Duodenal mucosa (tissue), 2 donors: Measurements from ENCODE around the gene TTC13.

ENCODE experiments used
- H3K27ac ChIP-seq: one replicate; pipeline ENCODE4 v1.7.0; 2013; ENCODE audit warnings: low read depth, low read length
- H3K27me3 ChIP-seq, 2 donors: one replicate each; pipeline ENCODE4 v1.7.0; 2013; ENCODE audit warnings: low read length in 2 of 2, control low read depth in 1 of 2; ENCODE audit not compliant: insufficient read depth in 2 of 2, control insufficient read depth in 1 of 2
- H3K36me3 ChIP-seq, 2 donors: one replicate each; pipeline ENCODE4 v1.7.0; 2013; ENCODE audit warnings: low read length in 2 of 2, control low read depth in 1 of 2; ENCODE audit not compliant: insufficient read depth in 2 of 2, control insufficient read depth in 1 of 2
- H3K4me1 ChIP-seq, 2 donors: one replicate each; pipeline ENCODE4 v1.7.0; 2013; ENCODE audit warnings: low read length in 2 of 2, control low read depth in 1 of 2; ENCODE audit not compliant: insufficient read depth in 2 of 2, control insufficient read depth in 1 of 2
- H3K4me3 ChIP-seq, 2 donors: one replicate each; pipeline ENCODE4 v1.7.0; 2013; ENCODE audit warnings: low read length in 2 of 2, low read depth in 1 of 2
- H3K9ac ChIP-seq, 2 donors: one replicate each; pipeline ENCODE4 v1.7.0; 2013; ENCODE audit warnings: low read length in 2 of 2, low read depth in 1 of 2
- H3K9me3 ChIP-seq, 2 donors: one replicate each; pipeline ENCODE4 v1.7.0; 2013; ENCODE audit warnings: low read length in 2 of 2, control low read depth in 1 of 2; ENCODE audit not compliant: control insufficient read depth in 1 of 2

Gene TTC13

DNA sequence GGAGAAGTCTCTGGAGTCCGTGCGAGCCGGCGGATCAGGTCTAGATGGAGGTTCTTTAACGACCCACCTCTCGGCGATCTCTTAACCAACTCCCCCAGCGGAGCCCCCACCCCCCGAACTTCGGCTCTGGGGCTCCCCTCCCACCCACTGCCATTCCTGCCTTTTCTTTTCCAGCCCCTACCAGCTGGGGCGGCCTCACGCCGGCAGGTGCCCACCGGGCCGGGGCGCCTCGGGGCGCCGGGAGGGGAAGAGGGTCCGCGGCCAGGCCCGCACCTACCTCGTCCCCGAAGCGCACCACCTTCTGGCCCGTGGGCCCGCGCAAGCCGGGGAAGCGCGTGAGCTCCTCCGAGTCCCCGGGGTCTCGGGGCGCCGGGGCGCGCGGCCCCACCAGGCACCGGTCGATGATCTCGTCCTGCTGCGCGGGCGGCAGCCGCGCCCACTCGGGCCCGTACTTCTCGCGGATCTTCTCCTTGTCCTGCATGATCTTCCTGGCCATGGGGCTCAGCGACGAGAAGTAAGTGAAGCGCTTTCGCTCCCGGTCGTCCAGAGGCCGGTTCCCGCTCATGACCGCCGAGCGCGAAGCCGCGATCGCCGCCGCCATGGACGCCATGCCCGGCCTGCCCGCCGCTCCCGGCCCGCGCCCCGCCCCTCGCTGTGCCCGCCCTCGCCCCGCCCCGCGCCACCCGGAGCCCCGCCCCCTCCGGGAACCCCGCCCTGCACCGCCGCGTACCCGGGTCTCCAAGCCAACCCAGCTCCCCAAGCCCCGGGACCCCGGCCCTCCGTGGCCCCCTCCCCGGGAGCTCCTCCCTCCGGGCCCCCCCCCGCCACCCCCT lies 110.5 kb downstream of the TTC13 start, which contains the start of gene C1orf198:
C1orf198 (minus strand) TSS at position 619 of the 833 bp plus-strand sequence; CDS start at position 610, 9 bp downstream.
- H3K4me1 ChIP-seq: peaks cover 19 to 35% of the 10 kb centered on the region in 2 donors
- H3K4me3 ChIP-seq: peak within 1 kb of the TSS; percentile 86 to 91
- no peaks in the 10 kb centered on the region for H3K36me3 ChIP-seq
- peak within 1 kb of the TSS; percentile 37 for H3K27ac ChIP-seq
- no peaks in the 10 kb centered on the region for H3K9me3 ChIP-seq
- H3K9ac ChIP-seq: peak within 1 kb of the TSS; percentile 78 to 83
- no peaks in the 10 kb centered on the region for H3K27me3 ChIP-seq

DNA sequence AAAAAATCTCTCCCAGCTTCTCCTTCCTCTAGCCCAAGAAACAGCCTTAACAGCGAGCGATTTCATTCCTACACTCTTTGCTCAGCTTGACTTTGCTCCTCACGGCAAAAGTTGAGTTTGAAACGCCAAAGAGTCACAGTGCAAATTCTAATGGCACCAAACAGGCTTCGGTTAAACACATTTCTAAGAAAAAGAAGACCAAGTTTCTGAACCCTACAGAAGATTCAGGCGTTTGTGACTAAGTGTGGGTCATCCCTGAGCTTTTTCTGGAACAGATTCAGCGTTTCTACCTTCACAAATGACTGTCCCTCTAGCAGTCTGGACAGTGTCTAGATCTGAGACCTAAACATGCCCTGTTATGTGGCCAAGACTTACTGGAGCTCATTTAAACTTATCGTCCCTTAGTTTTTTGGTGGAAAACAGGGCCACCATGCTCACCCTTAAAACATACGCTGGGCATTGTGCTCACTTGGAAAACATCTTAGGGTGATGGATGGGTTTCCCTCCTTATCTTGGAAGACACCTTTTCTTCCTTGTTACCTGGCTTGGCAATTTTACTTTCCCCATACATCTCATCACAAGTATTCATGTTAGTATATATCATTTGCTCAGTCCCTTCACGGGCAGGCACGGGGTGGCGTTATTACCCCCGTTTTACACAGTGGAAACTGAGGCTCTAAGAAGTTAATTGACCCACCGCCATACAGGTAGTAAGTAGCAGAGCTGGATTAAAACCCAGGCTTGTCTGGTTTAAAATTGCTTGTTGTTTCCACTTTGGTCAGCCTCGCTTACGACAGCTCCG lies 111.4 kb downstream of the TTC13 start:
- H3K27ac ChIP-seq: peak overlapping the region; percentile 33
- peaks cover 19 to 40% of the 10 kb centered on the region in 2 donors for H3K4me1 ChIP-seq
- no peaks in the 10 kb centered on the region for H3K36me3 ChIP-seq
- H3K4me3 ChIP-seq: peak overlapping the region; percentile 86 to 91
- H3K9ac ChIP-seq: peak overlapping the region; percentile 78 to 83
- H3K9me3 ChIP-seq: no peaks in the 10 kb centered on the region
- no peaks in the 10 kb centered on the region for H3K27me3 ChIP-seq

DNA sequence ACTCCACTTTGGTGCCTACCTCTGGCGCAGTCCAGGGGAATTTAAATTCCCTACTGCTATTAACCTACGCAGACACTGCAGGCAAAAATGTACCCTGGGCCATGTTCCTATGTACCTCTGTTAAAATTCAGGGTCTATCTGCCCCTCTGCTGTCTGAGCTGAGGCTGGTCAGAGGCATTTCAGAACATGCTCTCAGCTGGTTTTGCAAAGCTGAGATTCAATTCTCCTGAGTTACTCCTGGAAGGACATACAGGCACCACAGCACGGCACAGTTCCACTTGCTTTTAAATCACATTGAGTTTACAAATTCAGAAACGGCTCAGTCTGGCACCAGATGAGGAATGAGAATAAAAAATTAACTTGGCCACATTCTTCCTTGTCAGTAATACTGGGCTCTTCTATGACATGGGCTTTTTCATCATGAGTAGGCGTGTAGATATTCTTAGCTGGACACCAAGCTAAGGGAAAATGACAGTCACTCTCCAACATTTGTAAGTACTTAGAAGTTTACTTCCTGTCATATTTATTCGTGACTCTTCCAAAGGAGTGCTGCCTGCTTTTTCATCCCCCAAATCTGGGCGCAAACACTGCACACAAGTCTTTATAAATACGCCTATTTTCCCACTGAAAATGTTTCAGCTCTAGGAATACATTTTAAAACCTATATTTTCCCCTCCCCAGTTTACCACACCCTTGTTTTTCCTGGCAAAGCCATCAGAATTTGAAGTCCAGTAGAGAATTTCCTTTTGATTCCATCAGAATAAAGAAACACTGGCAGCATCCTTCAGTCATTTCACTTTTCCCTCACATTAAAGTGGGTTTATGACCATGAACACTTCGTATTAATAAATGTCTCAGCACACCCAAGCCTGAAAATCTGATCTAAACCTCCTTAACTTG lies 112.2 kb downstream of the TTC13 start:
- Histone ChIP-seq H3K9ac (peak overlapping the region; percentile 2 to 78), H3K4me3 (peak overlapping the region; percentile 86 to 91), H3K9me3 (no peaks in the 10 kb centered on the region), H3K36me3 (no peaks in the 10 kb centered on the region), H3K27ac (no peak overlapping the region), H3K27me3 (no peaks in the 10 kb centered on the region), H3K4me1 (peaks cover 19 to 40% of the 10 kb centered on the region in 2 donors)

DNA sequence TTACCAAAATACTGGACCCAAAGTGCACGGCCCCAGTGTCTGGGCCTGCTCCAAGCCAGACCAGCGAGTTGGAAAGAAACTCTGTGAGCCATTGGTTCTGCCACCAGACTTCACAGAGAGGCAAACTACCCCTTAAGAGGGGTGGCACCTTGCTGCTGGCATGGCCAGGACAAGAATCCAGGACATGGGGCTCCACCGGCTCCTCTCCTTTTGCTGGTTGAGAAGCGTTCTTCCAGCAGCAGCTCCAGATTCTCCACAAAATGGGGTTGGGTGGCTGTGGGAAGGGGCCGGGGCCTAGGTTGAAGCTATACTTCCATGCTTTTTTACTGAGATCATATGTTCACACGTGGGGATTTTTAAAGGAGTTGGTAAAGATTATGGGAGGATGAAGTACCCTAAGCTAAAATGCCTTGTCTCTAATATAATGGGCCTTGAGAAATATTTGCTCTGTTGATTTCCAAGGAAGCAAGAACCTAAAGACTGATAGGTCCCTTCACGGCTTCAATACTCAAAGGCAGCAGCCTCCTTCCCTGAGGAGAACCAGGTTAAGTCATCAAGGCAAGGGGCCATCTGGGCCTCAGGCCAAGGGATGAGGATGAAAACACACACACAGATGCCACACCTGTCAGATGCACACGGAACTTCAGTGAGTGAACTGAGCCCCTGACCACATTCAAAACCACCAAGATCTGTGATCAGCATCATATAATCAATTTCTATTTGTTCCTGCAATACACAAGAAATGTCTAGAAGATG lies 113.4 kb downstream of the TTC13 start:
- no peak overlapping the region for H3K4me3 ChIP-seq

DNA sequence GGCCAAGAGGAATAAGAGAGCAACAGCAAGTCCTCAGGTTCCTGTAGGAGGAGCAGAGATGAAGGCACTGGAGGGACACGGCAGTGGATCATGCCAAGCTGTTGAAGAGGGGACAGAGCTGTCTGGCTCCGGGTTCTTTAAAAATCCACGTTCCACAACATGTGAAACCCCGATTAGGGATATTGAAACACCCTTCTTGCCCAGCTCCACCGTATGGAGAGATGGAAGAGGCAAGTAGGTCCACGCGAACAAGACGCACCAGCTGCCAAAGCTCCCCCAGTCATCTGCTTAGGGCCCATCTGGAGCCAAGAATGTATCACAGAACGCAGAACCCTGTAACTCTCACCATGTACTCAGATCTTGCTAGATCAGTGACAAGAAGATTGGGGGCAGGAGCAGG lies 114.2 kb downstream of the TTC13 start:
- H3K27ac ChIP-seq: no peak overlapping the region
- H3K4me1 ChIP-seq: peaks cover 16 to 33% of the 10 kb centered on the region in 2 donors
- H3K36me3 ChIP-seq: no peaks in the 10 kb centered on the region
- no peak overlapping the region for H3K9ac ChIP-seq
- H3K9me3 ChIP-seq: no peaks in the 10 kb centered on the region
- no peak overlapping the region for H3K4me3 ChIP-seq
- H3K27me3 ChIP-seq: no peaks in the 10 kb centered on the region

More for the DNA sequence above, 113.4 kb downstream of the TTC13 start:
- H3K9ac ChIP-seq: no peak overlapping the region
- H3K27ac ChIP-seq: no peak overlapping the region
- H3K4me1 ChIP-seq: peaks cover 19 to 38% of the 10 kb centered on the region in 2 donors
- H3K36me3 ChIP-seq: no peaks in the 10 kb centered on the region
- no peaks in the 10 kb centered on the region for H3K27me3 ChIP-seq
- H3K9me3 ChIP-seq: no peaks in the 10 kb centered on the region

DNA sequence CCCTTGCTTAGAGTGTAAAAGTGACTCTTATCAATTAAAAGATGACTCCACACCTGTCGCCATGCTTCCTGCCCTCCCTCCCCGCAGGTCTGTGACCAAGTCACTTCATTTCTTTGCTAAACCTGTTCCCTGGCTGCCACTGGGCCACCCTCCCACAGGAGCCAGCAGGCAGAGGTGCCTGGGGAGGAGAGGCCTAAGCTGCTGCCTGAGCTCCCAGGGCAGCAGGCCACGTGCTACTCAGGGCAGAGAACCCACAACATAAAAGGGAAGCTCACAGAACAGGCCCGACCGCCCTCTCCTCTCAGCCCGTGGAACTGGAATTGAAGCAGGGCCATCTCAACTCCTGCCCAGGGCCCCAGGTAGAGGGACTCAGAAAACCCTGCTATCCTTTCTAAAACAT lies 115.2 kb downstream of the TTC13 start:
- Histone ChIP-seq H3K27me3 (no peaks in the 10 kb centered on the region), H3K4me3 (no peak overlapping the region), H3K4me1 (peaks cover 10 to 28% of the 10 kb centered on the region in 2 donors), H3K9ac (no peak overlapping the region), H3K9me3 (no peaks in the 10 kb centered on the region), H3K36me3 (no peaks in the 10 kb centered on the region), H3K27ac (no peak overlapping the region)

DNA sequence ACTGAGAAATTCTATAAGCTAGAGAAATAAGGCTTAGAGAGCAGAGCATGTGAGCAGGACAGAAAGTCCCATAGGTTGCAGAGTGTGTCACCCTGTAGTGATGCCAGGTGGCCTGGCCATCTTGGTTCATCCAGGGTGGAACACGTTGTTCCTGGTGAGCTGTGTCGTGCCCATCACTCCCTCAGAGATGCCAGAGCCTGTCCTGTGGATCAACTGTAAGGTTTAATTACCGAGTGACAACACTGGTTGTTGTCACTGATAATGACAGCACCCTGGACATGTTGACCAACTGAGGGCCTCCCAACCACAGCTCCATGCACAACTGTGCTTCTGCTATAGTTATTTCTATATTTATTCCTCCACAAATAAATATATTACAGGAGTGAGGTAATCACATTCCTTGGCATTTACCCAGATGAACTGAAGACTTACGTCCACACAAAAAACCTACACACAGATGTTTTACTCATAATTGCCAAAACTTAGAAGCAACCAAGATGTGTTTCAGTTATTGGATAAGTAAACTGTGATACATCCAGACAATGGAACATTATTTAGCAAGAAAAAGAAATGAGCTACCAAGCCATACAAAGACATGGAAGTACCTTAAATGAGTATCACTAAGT lies 116.6 kb downstream of the TTC13 start:
- H3K9me3 ChIP-seq: no peaks in the 10 kb centered on the region
- no peaks in the 10 kb centered on the region for H3K36me3 ChIP-seq
- H3K9ac ChIP-seq: no peak overlapping the region
- no peak overlapping the region for H3K4me3 ChIP-seq
- H3K27me3 ChIP-seq: no peaks in the 10 kb centered on the region
- H3K4me1 ChIP-seq: peaks cover 10 to 27% of the 10 kb centered on the region in 2 donors
- no peak overlapping the region for H3K27ac ChIP-seq

DNA sequence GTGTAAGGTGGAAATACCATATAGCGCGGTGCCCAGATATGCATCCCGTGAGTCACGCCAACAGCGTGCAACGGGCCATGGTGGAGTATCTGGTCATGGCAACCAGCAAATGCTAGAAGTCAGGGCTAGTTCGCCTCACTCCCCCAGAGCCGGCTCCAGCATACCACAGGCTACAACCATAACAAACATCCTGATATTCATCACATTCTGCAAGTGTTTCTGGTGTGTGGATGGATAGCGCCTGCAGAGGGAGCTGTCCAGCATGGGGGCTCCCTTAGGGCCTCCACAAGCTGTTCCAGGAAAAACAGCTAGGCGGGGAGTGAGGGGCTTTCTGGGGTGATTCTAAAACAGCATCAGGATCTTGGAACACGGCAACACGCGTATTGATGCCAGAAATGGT lies 117.2 kb downstream of the TTC13 start:
- H3K9me3 ChIP-seq: no peaks in the 10 kb centered on the region
- no peak overlapping the region for H3K9ac ChIP-seq
- H3K27me3 ChIP-seq: no peaks in the 10 kb centered on the region
- H3K27ac ChIP-seq: no peak overlapping the region
- H3K4me3 ChIP-seq: no peak overlapping the region
- no peaks in the 10 kb centered on the region for H3K36me3 ChIP-seq
- H3K4me1 ChIP-seq: peaks cover 7 to 24% of the 10 kb centered on the region in 2 donors
